Stimulated activated CD8-positive, alpha-beta memory T cell treated with anti-CD3 and anti-CD28 coated beads, Interleukin-12 subunit alpha, Interleukin-12 subunit beta, amount 100 ng/mL, for 4 hours (primary cell): Measurements from ENCODE around the gene VIPR2.
"Not testable (repeated sequence)": the region's sequence is repeated elsewhere in the genome, so short reads cannot be mapped to it uniquely, and the experiment has no call there.

ENCODE experiments used
- DNase-seq: peaks from one replicate; pipeline ENCODE4 v3.0.0-alpha.2; 2020; ENCODE audit warnings: low read depth

VIPR2 gene

DNA sequence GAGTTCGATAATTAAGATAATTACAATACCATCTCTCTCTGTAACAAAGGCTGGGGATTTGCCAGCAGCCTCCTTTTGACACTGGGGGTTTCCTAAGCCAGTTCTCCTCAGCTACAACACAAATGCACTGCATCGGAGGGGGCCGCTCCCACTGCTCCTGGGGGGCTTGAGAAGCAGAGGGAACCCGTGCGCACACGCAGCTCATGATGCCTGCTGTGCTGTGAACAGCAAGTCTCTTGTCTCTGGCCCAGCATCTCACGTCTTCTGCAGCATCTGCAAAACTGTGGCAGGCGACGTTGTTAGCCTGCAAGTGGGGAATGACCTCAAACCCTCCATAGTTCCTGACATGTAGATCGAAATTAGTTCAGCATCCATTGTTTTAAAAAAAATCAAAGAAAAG lies 5.5 kb downstream of the VIPR2 start:
- no peak for DNase-seq

GRCh38 chr7:159138508-159138907 lies 6.2 kb downstream of the VIPR2 start:
- no peak for DNase-seq

DNA sequence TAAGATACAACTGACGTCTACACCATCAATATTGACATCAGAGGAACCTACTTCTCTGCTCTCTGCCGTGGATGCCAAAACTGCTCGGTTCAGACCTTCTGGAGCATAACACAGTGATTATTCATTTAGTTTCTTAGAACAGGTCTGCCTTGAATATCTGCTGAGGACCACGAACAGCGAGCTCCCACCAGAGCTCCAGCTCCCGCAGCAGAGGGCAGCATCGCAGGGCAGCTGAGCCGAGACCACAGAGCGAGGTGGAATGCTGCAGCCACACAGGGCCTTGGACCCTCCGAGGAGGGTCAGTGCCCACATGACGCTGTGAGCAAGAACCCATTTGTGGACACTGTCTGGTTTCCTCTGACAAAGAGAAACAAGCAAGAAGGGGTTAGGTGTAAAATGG lies 6.8 kb downstream of the VIPR2 start:
- DNase-seq = no peak

GRCh38 chr7:159136846-159137245 lies 7.8 kb downstream of the VIPR2 start:
- DNase-seq = no peak

GRCh38 chr7:159136442-159136841 lies 8.2 kb downstream of the VIPR2 start:
- DNase-seq = no peak

DNA sequence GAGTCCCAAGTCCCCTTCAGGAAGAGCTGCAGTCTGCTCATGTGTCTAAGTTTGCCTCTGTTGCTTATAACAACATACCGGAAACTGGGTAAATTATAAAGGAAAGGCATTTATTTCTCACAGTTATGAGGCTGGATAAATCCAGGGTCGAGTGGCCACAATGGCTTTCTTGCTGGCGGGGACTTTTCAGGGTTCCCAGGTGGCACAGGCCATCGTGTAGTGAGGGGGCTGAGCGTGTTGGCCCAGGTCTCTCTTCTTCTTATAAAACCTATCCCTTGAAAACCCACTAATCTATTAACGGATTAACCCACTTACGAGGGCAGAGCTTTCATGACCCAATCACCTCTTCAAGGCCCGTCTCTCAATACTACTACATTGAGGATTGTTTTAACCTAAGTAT lies 8.7 kb downstream of the VIPR2 start:
- no peak for DNase-seq

DNA sequence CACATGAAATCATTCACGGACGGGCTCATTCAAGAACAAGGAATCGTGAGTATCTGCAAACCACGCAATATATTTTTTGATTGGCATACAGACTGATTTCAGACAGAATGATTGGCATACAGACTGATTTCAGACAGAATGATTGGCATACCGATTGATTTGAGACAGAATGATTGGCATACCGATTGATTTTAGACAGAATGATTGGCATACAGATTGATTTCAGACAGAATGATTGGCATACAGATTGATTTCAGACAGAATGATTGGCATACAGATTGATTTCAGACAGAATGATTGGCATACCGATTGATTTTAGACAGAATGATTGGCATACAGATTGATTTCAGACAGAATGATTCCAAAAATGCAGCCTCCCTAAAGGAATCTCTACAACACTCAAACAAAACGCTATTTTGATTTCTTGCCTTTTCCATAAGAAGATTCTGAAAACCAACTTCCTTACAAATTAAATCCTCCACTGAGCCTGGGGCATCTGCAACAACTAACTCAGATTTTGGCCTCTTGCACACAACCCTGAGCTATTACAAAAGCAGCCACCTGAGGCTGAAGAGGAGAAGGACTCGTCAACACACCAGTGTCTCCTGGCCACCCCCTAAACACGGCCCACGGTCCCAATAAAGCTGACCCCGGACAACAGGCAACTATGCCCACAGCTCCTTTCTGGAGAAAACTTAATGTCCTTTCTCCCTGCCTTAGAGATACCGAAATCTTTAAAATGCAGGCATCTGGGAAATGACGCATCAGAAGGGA lies 11.8 kb downstream of the VIPR2 start:
- DNase-seq = not testable (repeated sequence)

GRCh38 chr7:159130820-159131219 lies 13.8 kb downstream of the VIPR2 start:
- no peak for DNase-seq

DNA sequence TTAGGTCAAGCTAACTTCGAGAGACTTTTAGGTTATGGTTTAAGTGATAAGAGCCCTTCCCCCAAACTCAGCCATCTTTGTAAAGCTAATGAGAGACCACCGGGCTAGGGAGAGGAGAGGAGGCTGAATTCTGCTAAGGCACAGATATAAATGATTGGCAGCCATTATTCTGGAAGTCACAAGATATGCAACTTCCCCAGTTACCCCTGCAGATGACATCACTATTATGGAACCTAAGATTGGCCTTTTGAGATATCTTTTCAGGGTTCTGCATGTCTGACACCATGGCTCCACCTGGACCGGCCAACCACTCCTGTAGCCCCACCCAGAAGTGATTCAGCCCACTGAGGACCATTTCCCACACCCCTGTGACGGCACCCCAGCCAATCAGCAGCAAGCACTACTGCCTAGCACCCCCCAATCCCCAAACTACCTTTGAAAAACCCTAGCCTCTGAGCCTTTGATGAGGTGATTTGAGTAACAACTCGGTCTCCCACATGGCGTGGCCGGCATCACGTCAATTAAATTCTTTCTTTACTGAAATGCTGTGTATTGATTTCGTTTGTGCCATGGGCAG lies 14.4 kb downstream of the VIPR2 start:
- DNase-seq = no peak

DNA sequence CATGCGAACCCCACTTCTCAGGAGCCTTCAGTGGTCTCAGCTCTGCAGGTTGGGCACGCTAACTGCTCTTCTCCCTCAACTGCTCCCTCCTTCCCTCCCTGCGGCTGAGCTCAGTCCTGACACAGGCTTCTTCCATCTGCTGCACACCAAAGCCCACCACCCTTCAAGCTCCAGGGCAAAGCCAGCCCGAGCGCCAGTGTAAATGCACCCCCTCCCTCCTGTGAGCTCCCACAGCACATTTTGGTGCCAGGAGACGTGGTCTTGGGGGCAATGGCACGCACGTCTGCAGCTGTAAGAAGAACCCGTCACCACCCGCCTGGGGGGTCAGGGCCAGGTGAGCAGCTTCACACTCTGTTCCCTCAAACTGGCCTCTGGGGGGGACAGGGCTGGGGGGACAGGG lies 15.9 kb downstream of the VIPR2 start:
- no peak for DNase-seq

GRCh38 chr7:159127691-159128642 lies 16.7 kb downstream of the VIPR2 start:
- no peak for DNase-seq

DNA sequence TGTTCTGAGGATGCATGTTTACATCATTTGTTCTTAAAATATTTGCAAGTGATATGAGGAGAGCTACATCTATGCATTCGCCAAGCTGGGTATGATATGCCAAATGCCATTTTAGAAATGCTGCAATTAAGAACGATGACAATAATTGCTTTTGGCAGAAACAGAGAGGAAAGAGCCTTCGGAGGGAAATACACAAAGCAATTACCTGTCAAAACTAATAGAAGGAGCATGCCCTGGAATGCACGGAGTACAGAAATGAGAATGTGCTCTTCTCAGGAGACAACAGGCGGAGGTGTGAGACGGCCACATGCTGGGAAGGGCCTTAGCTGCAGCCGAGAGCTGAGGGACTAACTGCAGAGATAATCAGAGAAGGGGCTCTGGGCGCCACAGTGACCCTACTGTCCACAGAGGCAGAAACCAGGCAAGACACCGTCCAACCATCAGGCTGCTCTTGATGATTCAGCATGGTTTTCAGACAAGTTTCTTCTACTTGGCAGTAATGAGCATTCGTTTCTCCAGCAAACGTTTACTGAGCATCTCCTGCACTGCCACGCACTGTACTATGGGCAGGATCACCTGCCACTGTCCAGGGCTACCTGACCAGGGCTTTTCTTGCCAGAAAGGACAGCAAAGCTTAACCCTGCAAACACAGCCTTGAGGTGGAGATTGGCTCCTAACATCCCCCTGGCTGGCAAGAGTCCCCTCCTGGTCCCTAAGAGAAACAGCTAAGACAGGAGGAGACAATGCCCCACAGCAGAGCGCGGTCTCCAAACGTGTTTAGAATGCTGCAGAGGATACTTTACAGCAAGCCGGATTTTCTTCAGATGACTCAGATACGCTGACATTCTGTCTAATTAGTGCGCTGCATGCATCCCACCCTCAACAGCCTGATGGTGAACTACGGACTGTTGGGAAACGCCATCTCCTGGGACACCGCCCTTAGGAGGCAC lies 18.1 kb downstream of the VIPR2 start:
- no peak for DNase-seq

DNA sequence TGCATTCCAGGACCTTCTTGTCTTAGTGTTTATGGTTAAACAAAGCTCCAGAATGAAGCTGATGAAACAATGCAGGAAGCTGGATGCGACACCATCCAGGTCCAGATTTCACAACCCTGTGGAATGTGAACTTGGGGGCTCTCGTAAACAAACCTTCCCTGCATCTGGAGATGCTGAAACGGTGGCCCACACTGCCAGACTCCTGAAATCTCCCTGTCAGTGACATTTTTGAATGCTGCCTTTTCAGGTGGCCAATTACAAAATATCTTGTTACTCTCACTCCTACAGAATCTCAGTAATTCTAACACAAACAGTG lies 18.8 kb downstream of the VIPR2 start:
- DNase-seq = no peak

- no peak for DNase-seq
Observed at GRCh38 chr7:159125104-159125954, 19.3 kb downstream of the VIPR2 start.

DNA sequence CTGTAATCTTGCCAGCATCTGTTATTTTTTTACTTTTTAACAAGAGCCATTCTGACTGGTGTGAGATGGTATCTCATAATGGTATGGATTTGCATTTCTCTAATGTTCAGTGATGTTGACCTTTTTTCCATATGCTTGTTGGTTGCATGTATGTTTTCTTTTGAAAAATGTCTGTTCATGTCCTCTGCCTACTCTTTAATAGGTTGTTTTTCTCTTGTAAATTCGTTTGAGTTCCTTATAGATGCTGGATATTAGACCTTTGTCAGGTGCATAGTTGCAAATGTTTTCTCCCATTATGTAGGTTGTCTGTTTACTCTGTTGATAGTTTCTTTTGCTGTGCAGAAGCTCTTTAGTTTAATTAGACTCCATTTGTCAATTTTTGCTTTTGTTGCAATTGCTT lies 20.9 kb downstream of the VIPR2 start:
- DNase-seq = not testable (repeated sequence)

GRCh38 chr7:159123294-159123693 lies 21.4 kb downstream of the VIPR2 start:
- not testable (repeated sequence) for DNase-seq

- no peak for DNase-seq
Observed at GRCh38 chr7:159122276-159122675, 22.4 kb downstream of the VIPR2 start.

GRCh38 chr7:159121476-159121875 lies 23.2 kb downstream of the VIPR2 start:
- no peak for DNase-seq

DNA sequence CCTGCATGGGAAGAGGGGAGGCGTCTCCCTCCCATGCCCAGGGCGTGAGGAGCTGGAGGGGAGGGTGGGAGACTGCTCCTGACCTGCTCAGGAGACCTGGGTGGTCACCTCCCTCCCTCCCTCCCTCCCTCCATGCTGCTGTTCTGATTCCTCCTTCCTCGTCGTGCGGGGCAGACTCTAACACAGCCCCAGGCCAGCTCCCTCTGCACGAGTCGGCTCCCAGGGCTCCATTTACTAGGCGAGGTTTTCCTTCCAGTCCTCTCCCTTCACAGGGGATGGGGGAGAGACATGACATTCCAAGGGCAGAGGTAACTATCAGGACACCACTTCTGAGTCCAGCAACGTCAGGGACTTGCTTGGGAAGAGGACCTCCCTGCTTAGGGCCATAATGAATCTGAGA lies 23.6 kb downstream of the VIPR2 start:
- DNase-seq = no peak

GRCh38 chr7:159120540-159120919 lies 24.1 kb downstream of the VIPR2 start:
- no peak for DNase-seq
